Activated effector memory CD4-positive, alpha-beta T cell treated with Interleukin-2 at 50 U/mL for 16 hours (primary cell): ENCODE results near the gene KNG1.

ENCODE experiments used
- DNase-seq: peaks from one replicate; pipeline ENCODE4 v3.0.0-alpha.2; 2020

Gene KNG1

DNA sequence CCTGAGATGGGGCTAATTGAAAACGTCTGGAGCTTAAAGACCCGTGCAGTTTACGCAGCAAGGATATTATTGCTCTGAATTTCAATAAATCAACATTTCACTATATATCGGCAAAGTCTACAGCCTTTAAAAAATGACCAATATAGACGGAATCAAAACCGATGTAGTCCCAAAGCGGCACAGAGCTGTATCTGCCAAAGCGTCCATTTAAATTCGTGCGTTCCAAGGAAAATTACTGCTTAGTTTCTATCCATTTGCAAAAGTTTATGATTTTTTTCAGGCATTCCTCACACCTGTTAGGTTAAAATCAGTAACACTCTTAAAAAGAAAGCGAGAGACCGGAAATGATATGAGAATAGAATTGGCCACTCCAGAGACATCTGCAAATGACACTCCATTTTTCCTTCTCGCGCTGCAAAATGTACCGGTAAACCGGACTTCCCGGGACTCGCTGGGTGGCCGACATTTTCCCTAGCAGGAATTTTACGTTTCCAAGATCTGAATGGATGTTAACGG, 65.4 kb downstream of the KNG1 start:
- DNase-seq, result no peak

- peak; percentile 82 for DNase-seq
Measured at GRCh38 chr3:186783058-186783730, 66.0 kb downstream of the KNG1 start, which contains the start of gene EIF4A2. Gene EIF4A2 (plus strand): TSS chr3:186783577. CDS start chr3:186783611, 34 bp downstream.

GRCh38 chr3:186783731-186784515, 66.8 kb downstream of the KNG1 start:
- peak; percentile 74 for DNase-seq

DNA sequence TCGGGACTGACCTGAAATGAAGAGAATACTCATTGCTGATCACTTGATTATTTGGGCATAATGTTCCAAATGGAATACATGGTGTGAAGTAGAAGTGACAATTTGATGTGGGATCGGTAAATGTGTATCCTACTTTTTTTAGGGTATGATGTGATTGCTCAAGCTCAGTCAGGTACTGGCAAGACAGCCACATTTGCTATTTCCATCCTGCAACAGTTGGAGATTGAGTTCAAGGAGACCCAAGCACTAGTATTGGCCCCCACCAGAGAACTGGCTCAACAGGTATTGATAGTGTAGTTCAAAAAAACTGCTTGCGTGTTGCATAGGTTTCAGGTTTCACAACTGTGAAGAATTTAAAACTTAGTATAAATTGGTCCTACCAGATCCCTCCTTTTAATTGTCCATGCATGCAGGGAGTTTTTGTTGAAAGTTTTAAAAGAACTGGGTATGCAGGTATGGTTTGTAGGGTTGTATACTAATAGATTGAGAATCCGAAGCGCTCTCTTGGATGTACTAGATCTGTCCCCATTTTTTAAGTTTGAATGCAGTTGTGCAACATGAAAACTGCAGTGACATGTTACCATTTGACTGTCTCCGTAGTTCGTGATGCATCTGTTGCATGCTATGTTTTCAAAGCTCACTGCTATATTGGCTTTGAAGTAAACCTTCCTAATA, 67.8 kb downstream of the KNG1 start:
- DNase-seq, result no peak

DNA sequence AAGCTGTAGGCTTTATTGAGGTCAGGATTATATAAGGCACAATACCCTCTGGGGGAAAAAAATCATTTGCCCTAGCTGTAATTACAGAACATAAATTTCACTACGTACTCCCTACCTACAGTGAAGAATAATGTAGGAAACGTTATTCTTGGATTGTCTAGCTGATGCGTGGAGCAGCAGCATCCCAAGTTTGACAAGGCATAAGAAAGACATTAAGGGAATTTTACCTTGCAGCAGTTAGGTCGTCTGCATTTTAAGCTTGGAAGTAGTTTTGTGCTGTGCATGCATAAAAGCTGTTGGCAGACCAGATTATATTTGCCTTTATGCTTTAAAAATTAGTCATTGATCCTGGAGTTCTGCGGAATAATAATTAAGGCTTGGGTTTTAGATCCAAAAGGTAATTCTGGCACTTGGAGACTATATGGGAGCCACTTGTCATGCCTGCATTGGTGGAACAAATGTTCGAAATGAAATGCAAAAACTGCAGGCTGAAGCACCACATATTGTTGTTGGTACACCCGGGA, 68.4 kb downstream of the KNG1 start:
- DNase-seq, result no peak

DNA sequence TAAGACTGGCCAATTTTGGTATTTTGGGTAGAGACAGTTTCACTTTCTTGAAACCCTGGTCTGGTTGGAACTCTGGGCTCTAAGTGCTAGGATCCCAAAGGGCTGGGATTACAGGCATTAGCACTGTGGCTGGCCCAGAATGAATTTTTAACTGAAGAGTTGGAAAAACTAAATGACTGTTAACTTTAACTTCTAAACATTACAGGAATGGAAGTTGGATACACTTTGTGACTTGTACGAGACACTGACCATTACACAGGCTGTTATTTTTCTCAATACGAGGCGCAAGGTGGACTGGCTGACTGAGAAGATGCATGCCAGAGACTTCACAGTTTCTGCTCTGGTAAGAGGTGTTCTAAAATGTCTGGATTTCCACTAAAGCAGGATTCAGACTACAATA, 69.8 kb downstream of the KNG1 start:
- DNase-seq, result no peak

DNA sequence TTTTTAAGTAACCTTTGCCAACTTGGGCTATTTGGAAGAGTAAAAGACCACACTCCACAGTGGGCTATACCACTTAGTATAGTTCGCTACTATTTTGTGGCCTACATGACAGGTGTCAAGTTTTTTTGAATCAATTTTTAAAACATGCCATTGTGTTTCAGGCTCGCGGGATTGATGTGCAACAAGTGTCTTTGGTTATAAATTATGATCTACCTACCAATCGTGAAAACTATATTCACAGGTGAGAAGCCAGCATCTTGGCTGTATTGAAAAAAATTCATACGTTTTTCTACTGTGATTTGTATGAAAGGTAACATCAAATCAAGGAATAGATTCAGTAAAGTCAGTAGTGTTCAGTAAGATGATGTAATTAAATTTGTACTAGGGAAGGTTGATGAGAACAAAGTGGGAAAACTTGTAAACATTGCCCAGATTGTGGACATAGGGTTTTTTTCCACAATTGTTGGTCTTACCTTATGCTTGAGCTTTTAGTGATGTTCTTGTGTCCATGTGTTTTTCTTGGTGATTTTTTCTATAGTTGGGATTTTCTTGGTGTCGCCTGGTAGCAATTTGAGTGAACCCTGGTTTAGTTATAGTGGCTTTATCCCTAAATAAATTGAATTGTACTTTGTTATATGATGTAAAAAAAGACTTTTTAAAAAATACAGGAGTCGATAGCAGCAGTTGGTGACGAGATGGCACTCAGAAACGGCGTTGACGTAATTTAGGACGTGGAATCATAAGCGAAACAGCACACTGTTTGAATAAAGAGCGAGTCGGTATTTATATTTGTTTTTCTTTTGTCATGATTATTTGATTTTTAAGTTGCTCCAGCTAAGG, 70.7 kb downstream of the KNG1 start:
- no peak for DNase-seq

GRCh38 chr3:186788482-186789370, 71.6 kb downstream of the KNG1 start:
- no peak for DNase-seq

GRCh38 chr3:186789554-186790260, 72.5 kb downstream of the KNG1 start:
- no peak for DNase-seq

- DNase-seq, result no peak
Measured at GRCh38 chr3:186790261-186790981, 73.3 kb downstream of the KNG1 start.
